ENCODE data around the gene TFDP2.

DNA sequence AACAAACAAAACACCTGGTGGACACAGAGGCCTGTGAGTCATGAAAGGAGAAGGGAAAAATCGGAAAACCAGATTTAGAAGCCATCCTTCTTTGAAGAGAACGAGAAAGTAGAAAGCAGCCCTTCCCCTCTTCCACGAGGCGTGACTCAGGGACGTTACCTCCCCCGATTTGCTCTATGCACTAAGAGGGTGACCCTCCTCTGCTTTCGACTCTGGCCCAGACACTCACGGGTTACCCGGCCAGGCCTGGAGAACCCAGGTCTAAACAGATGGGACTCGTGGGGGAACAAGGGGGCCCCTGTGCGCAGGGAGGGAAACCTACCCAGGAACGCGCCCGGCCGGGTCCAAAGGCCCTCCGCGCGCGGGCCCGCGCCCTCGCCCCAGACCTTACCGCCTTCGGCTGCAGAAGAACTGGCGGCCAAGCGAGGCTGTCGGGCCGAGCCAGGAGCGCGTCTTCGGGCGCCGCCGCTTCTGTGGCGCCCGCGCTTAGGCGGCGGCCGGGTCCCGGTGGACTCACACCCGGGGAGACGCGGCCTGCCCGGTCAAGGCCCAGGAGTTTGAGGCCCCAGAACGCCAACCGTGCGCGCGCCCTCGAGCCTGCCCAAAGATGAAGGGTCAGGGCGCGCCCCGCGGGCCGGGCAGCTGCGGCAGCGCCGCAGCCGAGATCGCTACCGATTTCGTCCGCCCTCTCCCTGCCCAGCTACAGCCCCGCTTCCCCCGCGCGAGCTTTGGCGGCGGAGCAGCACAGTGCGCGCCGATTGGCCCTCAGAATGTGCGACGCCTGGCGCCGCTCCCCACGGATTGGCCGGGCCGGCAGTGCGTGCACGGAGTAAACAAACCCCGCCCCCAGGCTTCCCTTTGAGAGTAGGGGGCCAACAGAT, at the start of gene TFDP2:
- TF ChIP-seq, protein P1, sequence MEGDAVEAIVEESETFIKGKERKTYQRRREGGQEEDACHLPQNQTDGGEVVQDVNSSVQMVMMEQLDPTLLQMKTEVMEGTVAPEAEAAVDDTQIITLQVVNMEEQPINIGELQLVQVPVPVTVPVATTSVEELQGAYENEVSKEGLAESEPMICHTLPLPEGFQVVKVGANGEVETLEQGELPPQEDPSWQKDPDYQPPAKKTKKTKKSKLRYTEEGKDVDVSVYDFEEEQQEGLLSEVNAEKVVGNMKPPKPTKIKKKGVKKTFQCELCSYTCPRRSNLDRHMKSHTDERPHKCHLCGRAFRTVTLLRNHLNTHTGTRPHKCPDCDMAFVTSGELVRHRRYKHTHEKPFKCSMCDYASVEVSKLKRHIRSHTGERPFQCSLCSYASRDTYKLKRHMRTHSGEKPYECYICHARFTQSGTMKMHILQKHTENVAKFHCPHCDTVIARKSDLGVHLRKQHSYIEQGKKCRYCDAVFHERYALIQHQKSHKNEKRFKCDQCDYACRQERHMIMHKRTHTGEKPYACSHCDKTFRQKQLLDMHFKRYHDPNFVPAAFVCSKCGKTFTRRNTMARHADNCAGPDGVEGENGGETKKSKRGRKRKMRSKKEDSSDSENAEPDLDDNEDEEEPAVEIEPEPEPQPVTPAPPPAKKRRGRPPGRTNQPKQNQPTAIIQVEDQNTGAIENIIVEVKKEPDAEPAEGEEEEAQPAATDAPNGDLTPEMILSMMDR (IDR thresholded peaks at IDR 0.05): no peak
- TF ChIP-seq ZFX (IDR thresholded peaks at IDR 0.05; ENCODE audit: borderline replicate concordance): no peak

Measured in 22Rv1 (cell line).